A204.1 (cell line): ENCODE results near the gene PGLYRP2.
"Not testable (repeated sequence)": the region's sequence is repeated elsewhere in the genome, so short reads cannot be mapped to it uniquely, and the experiment has no call there.

Source experiments
- FAIRE-seq: peaks from 2 replicates; lab custom pipeline; 2012; peaks lifted over from hg19 to GRCh38; lab: Jason Lieb, UNC

The PGLYRP2 gene, protein sequence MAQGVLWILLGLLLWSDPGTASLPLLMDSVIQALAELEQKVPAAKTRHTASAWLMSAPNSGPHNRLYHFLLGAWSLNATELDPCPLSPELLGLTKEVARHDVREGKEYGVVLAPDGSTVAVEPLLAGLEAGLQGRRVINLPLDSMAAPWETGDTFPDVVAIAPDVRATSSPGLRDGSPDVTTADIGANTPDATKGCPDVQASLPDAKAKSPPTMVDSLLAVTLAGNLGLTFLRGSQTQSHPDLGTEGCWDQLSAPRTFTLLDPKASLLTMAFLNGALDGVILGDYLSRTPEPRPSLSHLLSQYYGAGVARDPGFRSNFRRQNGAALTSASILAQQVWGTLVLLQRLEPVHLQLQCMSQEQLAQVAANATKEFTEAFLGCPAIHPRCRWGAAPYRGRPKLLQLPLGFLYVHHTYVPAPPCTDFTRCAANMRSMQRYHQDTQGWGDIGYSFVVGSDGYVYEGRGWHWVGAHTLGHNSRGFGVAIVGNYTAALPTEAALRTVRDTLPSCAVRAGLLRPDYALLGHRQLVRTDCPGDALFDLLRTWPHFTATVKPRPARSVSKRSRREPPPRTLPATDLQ

DNA sequence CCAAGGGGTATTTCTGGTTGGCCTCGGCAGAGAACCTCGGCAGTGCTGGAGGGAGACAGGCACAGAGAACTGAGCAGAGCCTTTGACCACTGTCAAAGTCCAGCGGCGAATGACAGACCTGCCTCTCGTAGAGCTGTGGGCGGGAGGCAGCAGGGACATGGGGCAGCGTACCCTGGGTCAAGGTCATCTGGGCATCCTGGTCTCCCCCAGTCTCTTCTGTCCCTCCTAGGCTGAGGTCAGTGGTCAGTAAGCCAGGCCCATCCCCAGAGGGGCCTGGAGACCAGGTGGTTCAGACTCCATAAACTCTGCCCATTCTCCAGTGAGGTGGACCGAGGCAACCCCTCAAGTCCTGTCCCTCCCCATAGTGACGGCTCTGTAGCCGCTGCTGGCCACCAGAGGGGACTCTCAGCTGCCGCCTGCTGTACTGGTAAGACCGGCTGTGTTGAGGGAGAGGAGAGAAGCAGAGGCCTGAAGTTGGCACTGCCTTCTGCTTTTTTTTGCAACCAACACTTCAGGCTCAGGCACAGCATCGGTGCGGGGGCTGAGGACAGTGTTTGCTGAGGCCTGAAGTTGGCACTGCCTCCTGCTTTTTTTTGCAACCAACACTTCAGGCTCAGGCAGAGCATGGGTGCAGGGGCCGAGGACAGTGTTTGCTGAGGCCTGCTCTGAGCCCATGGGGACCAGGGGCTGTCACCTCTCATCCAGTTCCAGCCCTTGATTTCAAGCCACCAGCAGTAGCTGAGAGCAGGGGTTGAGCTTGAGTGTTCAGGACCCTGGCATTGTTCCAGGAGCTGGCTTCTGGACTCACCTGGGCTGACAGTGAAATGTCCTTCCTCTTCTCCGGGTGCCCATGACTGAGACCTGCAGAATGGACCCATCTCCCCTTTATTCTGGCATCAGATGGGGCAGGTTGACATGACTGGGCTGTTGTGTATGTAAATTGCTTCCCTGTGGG, at the start of gene PGLYRP2:
TSS of gene PGLYRP2 (minus strand) at position 111 of the 955 bp plus-strand sequence. CDS start 130 bp downstream, outside the sequence.
- no peak for FAIRE-seq

- no peak for FAIRE-seq
Observed at GRCh38 chr19:15527705-15528104, 48.4 kb upstream of the PGLYRP2 start.

DNA sequence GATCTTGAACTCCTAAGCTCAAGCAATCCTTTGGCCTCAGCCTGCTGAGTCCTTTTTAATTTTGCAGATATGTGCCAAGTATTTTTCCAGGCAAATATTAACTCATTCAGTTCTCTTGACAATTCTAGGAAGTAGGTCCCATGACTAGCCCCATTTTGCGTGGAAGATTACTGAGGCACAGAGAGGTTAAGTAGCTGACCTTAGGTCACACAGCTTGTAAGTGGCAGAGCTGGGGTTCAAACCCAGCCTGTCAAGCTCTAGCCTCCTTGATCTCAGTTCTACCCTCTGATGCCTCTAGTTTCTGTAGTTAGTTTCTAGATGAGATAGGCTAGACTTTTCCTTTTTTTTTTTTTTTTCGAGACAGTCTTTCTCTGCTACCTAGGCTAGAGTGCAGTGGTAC, 47.1 kb upstream of the PGLYRP2 start:
- FAIRE-seq = no peak

DNA sequence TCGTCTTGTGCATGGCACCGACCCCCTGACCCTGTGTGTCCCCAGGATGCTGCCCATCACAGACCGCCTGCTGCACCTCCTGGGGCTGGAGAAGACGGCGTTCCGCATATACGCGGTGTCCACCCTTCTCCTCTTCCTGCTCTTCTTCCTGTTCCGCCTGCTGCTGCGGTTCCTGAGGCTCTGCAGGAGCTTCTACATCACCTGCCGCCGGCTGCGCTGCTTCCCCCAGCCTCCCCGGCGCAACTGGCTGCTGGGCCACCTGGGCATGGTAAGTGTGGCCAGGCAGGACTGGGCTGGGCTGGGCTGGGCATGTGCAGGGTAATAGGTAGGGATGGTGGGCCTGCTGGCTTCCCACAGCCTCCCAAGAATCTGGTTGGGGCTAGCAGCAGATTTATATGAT, 46.0 kb upstream of the PGLYRP2 start:
- no peak for FAIRE-seq

- FAIRE-seq = no peak
Observed at GRCh38 chr19:15524781-15525180, 45.5 kb upstream of the PGLYRP2 start.

DNA sequence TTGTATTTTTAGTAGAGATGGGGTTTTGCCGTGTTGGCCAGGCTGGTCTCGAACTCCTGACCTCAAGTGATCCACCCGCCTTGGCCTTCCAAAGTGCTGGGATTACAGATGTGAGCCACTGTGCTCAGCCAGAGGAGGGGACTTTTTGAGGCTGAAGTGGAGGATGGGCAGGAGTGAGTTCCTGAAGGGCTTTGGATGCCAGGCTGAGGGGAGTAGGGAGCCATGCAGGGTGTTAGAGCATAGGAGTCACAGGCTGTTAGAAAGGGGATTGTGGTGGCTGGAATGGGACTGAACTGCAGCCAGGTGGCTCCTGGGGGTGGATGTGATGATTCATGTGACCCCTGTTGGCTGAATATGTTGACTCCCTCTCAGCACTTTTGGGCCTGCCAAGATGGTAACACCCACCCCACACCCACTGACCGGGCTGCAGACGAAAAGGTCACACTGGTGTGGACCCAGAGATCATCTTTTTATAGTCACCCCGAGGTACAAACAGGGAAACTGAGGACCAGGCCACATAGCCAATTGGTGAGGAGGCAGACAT, 40.2 kb upstream of the PGLYRP2 start:
- no peak for FAIRE-seq

DNA sequence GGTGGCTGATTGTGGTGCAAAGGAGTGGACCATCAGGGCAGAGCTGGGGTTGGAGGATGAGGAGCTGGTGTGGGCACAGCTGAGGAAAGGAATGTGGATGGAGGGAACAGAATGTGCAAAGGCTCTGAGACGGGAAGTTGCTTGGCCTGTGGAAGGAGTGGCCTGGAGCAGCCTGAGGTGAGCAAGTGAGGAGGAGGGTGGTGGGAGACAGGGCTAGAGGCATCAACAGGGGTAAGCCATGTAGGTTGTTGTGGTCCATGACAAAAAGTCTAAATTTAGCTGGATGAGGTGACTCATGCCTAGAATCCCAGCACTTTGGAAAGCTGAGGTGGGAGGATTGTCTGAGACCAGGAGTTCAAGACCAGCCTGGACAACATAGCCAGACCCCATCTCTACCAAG, 38.5 kb upstream of the PGLYRP2 start:
- FAIRE-seq = no peak

DNA sequence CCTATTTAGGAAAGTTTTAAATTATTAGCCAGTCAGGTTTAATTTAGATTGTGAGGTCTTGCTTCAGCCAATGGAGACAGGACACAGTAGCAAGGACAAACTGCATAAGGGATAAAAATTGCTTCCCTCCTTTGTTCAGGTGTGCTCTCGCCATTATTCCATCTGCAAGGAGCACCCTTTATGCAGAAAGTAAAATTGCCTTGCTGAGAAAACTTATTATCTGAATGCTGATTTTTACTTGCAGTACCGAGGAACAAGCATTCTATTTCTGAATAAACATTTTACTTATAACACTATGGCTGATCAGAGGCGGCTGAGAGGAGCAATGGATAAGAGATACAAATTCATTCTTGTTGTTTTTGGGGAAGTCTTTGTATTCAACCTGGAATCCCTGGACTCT, 37.1 kb upstream of the PGLYRP2 start:
- FAIRE-seq = no peak

DNA sequence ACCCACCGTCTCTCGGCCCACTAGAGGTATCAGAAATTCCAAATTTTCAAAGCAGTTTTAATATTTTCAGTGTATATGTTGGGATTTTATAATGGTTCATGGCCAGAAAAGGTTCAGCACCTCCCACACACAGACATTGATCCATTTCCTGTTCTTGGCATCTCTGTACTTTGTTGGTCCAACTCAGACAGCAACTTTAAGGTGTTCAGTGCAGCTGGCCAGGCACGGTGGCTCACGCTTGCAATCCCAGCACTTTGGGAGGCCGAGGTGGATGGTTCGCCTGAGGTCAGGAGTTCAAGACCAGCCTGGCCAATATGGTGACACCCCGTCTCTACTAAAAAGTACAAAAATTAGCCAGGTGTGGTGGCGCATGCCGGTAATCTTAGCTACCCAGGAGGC, 35.9 kb upstream of the PGLYRP2 start:
- not testable (repeated sequence) for FAIRE-seq

DNA sequence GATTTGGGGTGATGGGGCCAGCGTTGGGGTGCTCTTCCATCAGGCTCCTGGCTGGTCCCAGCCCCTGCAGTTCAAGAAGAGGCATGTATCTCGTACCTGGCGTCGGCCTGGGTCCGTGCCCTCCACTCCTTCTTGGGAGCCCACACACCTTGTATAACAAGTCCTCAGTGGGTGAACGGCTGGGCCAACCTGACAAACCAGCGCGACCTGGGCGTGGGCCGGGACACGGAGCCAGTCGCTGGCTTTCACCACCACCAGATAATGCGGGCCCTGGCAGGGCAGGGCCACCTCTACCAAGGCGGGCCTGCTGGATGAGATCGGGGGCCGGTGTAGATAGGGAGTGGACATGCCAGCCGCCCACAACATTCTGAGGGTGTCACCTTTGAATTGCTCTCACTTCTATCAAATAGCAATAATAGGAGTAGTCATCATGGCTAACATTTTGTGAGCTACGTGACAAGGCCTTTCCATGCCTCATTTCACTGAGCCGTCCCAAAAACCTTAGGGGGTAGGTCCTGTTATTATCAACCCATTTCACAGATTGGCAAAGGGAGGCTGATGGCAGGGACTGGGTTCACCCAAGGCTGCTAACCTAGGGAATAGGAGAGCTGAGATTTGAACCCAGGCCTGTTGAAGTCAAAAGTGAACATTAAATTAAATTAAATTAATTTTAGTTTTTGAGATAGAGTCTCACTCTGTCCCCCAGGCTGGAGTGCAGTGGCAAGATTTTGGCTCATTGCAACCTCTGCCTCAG, 32.5 kb upstream of the PGLYRP2 start:
- FAIRE-seq = no peak

- no peak for FAIRE-seq
Observed at GRCh38 chr19:15508035-15508710, 28.9 kb upstream of the PGLYRP2 start, which contains the start of gene CYP4F22. Gene CYP4F22, plus strand, starts transcription at chr19:15508525. Its CDS starts 16,812 bp downstream, at chr19:15525337.

GRCh38 chr19:15507068-15508034, 28.1 kb upstream of the PGLYRP2 start:
- FAIRE-seq = no peak

- FAIRE-seq = no peak
Observed at GRCh38 chr19:15506074-15506571, 26.8 kb upstream of the PGLYRP2 start.

DNA sequence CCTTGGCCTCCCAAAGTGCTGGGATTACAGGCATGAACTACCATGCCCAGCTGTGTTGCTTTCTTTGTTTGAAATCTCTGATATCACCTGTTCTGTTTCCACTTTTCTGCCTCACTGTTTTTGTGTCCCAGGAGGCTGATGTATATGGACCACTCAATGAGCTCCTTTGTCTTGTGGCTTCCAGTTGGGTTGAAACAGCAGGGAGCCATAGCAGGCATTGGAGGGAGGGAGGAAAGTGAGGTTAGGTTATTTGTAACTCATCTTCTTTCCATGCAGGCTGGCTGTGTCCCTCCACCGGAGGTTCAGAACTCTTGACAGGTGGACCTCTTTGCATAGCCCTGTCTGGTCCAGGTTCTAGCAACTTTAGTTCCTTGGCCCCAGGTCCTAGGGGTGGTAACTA, 23.0 kb upstream of the PGLYRP2 start:
- no peak for FAIRE-seq

- FAIRE-seq = no peak
Observed at GRCh38 chr19:15501596-15501995, 22.3 kb upstream of the PGLYRP2 start.

DNA sequence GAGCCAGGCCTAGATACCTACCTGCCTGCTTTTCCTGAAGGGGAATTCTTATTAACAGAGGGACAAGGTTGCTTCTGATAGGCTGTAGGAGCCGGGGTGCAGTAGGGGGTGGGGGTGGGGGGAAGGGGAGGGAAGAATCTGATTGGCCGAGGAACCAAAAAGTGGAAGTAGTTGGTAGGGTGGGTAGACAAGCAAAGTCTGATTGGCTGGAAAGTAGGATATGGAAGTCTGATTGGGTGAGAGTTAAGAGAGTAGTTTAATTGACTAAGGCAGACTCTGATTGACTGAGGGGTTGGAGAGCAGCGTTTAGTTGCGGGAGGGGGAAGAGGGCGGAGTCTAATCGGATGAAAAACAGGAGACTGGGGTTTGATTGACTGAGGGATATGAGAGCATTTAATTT, 19.6 kb upstream of the PGLYRP2 start:
- no peak for FAIRE-seq

DNA sequence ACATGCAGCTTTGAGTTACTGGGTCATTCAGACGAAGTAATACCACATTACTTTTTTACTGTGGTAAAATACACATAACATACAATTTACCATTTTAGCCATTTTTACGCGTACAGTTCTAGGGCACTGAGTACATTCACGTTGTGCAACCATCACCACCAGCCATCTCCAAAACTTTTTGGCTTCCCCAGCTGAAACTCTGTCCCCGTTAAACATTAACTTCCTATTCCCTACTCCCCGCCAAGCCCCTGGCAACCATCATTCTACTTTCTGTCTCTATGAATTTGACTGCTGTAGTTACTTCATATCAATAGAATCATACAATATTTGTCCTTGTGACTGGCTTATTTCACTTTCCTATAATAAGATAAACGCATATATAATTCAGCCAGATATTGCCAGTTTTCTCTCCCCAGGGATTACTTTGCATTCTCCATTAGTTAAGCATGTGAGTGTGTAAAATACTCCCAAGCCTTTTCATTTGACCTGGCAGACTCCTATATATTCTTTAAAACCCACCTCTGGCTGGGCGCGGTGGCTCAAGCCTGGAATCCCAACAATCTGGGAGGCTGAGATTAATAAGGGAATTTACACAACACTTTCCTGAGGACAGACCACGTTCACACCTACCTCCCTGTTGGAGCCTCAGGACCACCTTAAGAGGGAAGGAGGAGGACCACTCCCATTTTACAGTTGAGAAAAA, 19.0 kb upstream of the PGLYRP2 start:
- no peak for FAIRE-seq

DNA sequence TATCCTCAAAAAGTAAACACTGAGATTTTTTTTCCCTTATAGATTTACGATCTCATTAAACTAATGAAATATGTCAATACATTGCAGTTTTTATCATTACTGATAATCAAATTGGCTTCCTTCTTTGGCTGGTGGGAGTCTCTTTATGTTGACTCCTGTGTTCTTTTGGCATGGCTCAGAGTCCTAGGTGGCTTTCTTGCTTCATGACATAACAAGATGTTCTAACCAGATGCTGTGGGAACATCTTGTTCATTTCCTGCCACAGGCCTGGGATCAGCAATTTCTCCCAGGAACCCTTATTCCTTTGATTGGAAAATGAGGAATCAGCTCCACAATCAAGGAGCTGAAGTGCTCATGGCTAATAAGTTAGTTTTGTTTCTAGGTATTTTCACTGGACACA, 15.8 kb upstream of the PGLYRP2 start:
- FAIRE-seq = no peak
